MM.1S (cell line): ENCODE measurements around the gene EGFL8.
"Not testable (repeated sequence)": the region's sequence is repeated elsewhere in the genome, so short reads cannot be mapped to it uniquely, and the experiment has no call there.

ENCODE experiments used
- DNase-seq: peaks from one replicate; pipeline ENCODE4 v3.0.0-alpha.2; 2015
- H2AFZ ChIP-seq: fragments of 300-600 bp; sonication (generic); 2 replicates; pipeline ENCODE4 v1.6.0; 2016; ENCODE audit warnings: antibody characterized with exemption, low read length
- H3F3A ChIP-seq: fragments of 300-600 bp; sonication (generic); 2 replicates; pipeline ENCODE4 v1.6.1; 2016; ENCODE audit warnings: mild to moderate bottlenecking, antibody characterized with exemption, low read length, moderate library complexity, mixed read lengths; ENCODE audit not compliant: insufficient read depth
- H3K27ac ChIP-seq: fragments of 300-600 bp; sonication (generic); 2 replicates; pipeline ENCODE4 v1.5.1; 2016; ENCODE audit warnings: mild to moderate bottlenecking, low read length
- H3K27me3 ChIP-seq: fragments of 300-600 bp; sonication (generic); replicated peaks from 2 replicates; pipeline ENCODE4 v1.6.0; 2016; ENCODE audit warnings: low read length; ENCODE audit not compliant: insufficient read depth
- H3K36me3 ChIP-seq: fragments of 300-600 bp; sonication (generic); replicated peaks from 2 replicates; pipeline ENCODE4 v1.6.1; 2016; ENCODE audit warnings: mild to moderate bottlenecking, low read length, mixed read lengths; ENCODE audit not compliant: insufficient read depth
- H3K4me1 ChIP-seq: fragments of 300-600 bp; sonication (generic); 2 replicates; pipeline ENCODE4 v1.6.1; 2016; ENCODE audit warnings: low read length, mixed read lengths
- H3K4me2 ChIP-seq: fragments of 300-600 bp; sonication (generic); 2 replicates; pipeline ENCODE4 v1.6.0; 2016; ENCODE audit warnings: low read depth, low read length
- H3K4me3 ChIP-seq: fragments of 300-600 bp; sonication (generic); 2 replicates; pipeline ENCODE4 v1.5.1; 2016; ENCODE audit warnings: low read length, mixed read lengths
- H3K79me2 ChIP-seq: fragments of 300-600 bp; sonication (generic); 2 replicates; pipeline ENCODE4 v1.6.1; 2016; ENCODE audit warnings: mixed run types, low read length, mixed read lengths
- H3K9ac ChIP-seq: fragments of 300-600 bp; sonication (generic); 2 replicates; pipeline ENCODE4 v1.6.1; 2016; ENCODE audit warnings: low read length, mixed read lengths
- H3K9me2 ChIP-seq: fragments of 300-600 bp; sonication (generic); replicated peaks from 2 replicates; pipeline ENCODE4 v1.6.1; 2016; ENCODE audit warnings: mild to moderate bottlenecking, low read length, mixed read lengths; ENCODE audit not compliant: insufficient read depth
- H3K9me3 ChIP-seq: fragments of 300-600 bp; sonication (generic); replicated peaks from 2 replicates; pipeline ENCODE4 v1.6.1; 2016; ENCODE audit warnings: mild to moderate bottlenecking, low read length, mixed read lengths; ENCODE audit not compliant: insufficient read depth
- H4K20me1 ChIP-seq: fragments of 300-600 bp; sonication (generic); 2 replicates; pipeline ENCODE4 v1.6.1; 2016; ENCODE audit warnings: mild to moderate bottlenecking, low read length, moderate library complexity, mixed read lengths; ENCODE audit not compliant: insufficient read depth
- CTCF ChIP-seq: fragments of 300-600 bp; sonication (generic); IDR thresholded peaks from 2 replicates; pipeline ENCODE4 v1.5.1; 2016; ENCODE audit warnings: antibody characterized with exemption, low read length, mixed read lengths
- EZH2 ChIP-seq: fragments of 300-600 bp; sonication (generic); optimal IDR thresholded peaks from 2 replicates; pipeline ENCODE3; 2017; ENCODE audit warnings: low read depth, mild to moderate bottlenecking, antibody characterized with exemption, low read length, mixed read lengths
- EZH2phosphoT487 ChIP-seq: fragments of 300-600 bp; sonication (generic); IDR thresholded peaks from 2 replicates; pipeline ENCODE4 v1.6.1; 2018; ENCODE audit warnings: antibody characterized with exemption, low read length

Gene EGFL8

GRCh38 chr6:32187009-32187709, 22.8 kb downstream of the EGFL8 start:
- TF ChIP-seq EZH2 (no peak), EZH2phosphoT487 (no peak)
- H3K9me3 ChIP-seq = no peaks in the 10 kb centered on the region
- no peaks in the 10 kb centered on the region for H3K9me2 ChIP-seq
- 0 out of 2 replicates have a peak, but pooled peaks cover 6% of the 10 kb centered on the region for H3F3A ChIP-seq
- H3K4me3 ChIP-seq = no peak overlapping the region
- no peak overlapping the region for H3K27ac ChIP-seq
- H3K4me1 ChIP-seq = peaks cover 14% of the 10 kb centered on the region
- no peak overlapping the region for H3K4me2 ChIP-seq
- H3K27me3 ChIP-seq = no peaks in the 10 kb centered on the region
- no peak overlapping the region for H3K9ac ChIP-seq
- DNase-seq = no peak
- peaks cover 27% of the 10 kb centered on the region for H3K79me2 ChIP-seq
- H3K36me3 ChIP-seq = no peaks in the 10 kb centered on the region
- no peak overlapping the region for H2AFZ ChIP-seq
- no peaks in the 10 kb centered on the region for H4K20me1 ChIP-seq

- not testable (repeated sequence) for H3K4me3 ChIP-seq, H3K9me3 ChIP-seq, H3K36me3 ChIP-seq, H3K9me2 ChIP-seq, DNase-seq, H4K20me1 ChIP-seq, H3F3A ChIP-seq, H3K4me2 ChIP-seq, H3K27me3 ChIP-seq, H3K9ac ChIP-seq, H3K27ac ChIP-seq, H2AFZ ChIP-seq
- H3K4me1 ChIP-seq = peaks cover 16% of the 10 kb centered on the region
- H3K79me2 ChIP-seq = peaks cover 32% of the 10 kb centered on the region
These were observed 23.5 kb downstream of the EGFL8 start for GRCh38 chr6:32187725-32188380.

- Histone ChIP-seq H3K9me3 (no peaks in the 10 kb centered on the region), H2AFZ (no peak overlapping the region), H4K20me1 (no peaks in the 10 kb centered on the region), H3K9me2 (no peaks in the 10 kb centered on the region), H3K27ac (no peak overlapping the region), H3K27me3 (no peaks in the 10 kb centered on the region), H3K4me3 (peak overlapping the region; percentile 58; the same call in 1 of the 2 replicates), H3K9ac (peak overlapping the region; percentile 76; the same call in 1 of the 2 replicates), H3F3A (peaks cover 7% of the 10 kb centered on the region; the same call in 1 of the 2 replicates), H3K4me2 (peak overlapping the region; percentile 97; the same call in 1 of the 2 replicates), H3K36me3 (no peaks in the 10 kb centered on the region), H3K4me1 (peaks cover 19% of the 10 kb centered on the region), H3K79me2 (peaks cover 32% of the 10 kb centered on the region)
- no peak for DNase-seq
- TF ChIP-seq CTCF (no peak), EZH2phosphoT487 (no peak), EZH2 (no peak)
These were observed 24.1 kb downstream of the EGFL8 start for GRCh38 chr6:32188381-32189068.

- H3K36me3 ChIP-seq = no peaks in the 10 kb centered on the region
- peak overlapping the region; percentile 97 for H3K4me2 ChIP-seq
- H3K9me2 ChIP-seq = no peaks in the 10 kb centered on the region
- peaks cover 22% of the 10 kb centered on the region for H3K4me1 ChIP-seq
- no peaks in the 10 kb centered on the region for H3K27me3 ChIP-seq
- H2AFZ ChIP-seq = no peak overlapping the region
- DNase-seq = no peak
- H3F3A ChIP-seq = peaks cover 12% of the 10 kb centered on the region; the same call in 1 of the 2 replicates
- no peak for TF ChIP-seq EZH2
- no peak for TF ChIP-seq CTCF
- no peak for TF ChIP-seq EZH2phosphoT487
- H3K4me3 ChIP-seq = peak overlapping the region; percentile 58
- H3K79me2 ChIP-seq = peaks cover 32% of the 10 kb centered on the region
- H3K9ac ChIP-seq = peak overlapping the region; percentile 76
- no peaks in the 10 kb centered on the region for H4K20me1 ChIP-seq
- no peak overlapping the region for H3K27ac ChIP-seq
- H3K9me3 ChIP-seq = no peaks in the 10 kb centered on the region
These were observed 24.8 kb downstream of the EGFL8 start for GRCh38 chr6:32189069-32189741.
